Activated T-helper 17 cell treated with anti-CD3 and anti-CD28 coated beads, Interleukin-2, amount 50 U/mL, for 72 hours (primary cell): ENCODE measurements around the gene RASA2. TPM values are rescaled to one million over a fixed set of nuclear protein-coding genes. Genes with fewer than 3 reads are reported as not detected.

Experiments
- ATAC-seq: fragments of 150-1000 bp; cut with Tn5 transposase; replicated peaks from 2 replicates; pipeline ENCODE4 v1.10.0; 2021; ENCODE audit warnings: mild to moderate bottlenecking, moderate library complexity
- H3K27ac Mint-ChIP-seq: one replicate; pipeline ENCODE4 v1.8.0; 2022; ENCODE audit warnings: mixed read lengths
- H3K27me3 Mint-ChIP-seq: one replicate; pipeline ENCODE4 v1.8.0; 2022; ENCODE audit warnings: mixed read lengths
- H3K36me3 Mint-ChIP-seq: one replicate; pipeline ENCODE4 v1.8.0; 2022; ENCODE audit warnings: low read depth, mild to moderate bottlenecking, mixed read lengths
- H3K4me1 Mint-ChIP-seq: one replicate; pipeline ENCODE4 v1.8.0; 2022; ENCODE audit warnings: mixed read lengths
- H3K4me3 Mint-ChIP-seq: one replicate; pipeline ENCODE4 v1.8.0; 2022; ENCODE audit warnings: mild to moderate bottlenecking, mixed read lengths
- H3K9me3 Mint-ChIP-seq: one replicate; pipeline ENCODE4 v1.8.0; 2022; ENCODE audit warnings: mixed read lengths
- total RNA-seq, 2 donors: library from RNA; stranded (reverse); gene quantifications; one replicate each; pipeline ENCODE4 v1.2.3, GENCODE V29; 2022

The RASA2 gene, protein sequence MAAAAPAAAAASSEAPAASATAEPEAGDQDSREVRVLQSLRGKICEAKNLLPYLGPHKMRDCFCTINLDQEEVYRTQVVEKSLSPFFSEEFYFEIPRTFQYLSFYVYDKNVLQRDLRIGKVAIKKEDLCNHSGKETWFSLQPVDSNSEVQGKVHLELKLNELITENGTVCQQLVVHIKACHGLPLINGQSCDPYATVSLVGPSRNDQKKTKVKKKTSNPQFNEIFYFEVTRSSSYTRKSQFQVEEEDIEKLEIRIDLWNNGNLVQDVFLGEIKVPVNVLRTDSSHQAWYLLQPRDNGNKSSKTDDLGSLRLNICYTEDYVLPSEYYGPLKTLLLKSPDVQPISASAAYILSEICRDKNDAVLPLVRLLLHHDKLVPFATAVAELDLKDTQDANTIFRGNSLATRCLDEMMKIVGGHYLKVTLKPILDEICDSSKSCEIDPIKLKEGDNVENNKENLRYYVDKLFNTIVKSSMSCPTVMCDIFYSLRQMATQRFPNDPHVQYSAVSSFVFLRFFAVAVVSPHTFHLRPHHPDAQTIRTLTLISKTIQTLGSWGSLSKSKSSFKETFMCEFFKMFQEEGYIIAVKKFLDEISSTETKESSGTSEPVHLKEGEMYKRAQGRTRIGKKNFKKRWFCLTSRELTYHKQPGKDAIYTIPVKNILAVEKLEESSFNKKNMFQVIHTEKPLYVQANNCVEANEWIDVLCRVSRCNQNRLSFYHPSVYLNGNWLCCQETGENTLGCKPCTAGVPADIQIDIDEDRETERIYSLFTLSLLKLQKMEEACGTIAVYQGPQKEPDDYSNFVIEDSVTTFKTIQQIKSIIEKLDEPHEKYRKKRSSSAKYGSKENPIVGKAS
- 10 to 100 TPM; 36.6 to 41.1 TPM for total RNA-seq

DNA sequence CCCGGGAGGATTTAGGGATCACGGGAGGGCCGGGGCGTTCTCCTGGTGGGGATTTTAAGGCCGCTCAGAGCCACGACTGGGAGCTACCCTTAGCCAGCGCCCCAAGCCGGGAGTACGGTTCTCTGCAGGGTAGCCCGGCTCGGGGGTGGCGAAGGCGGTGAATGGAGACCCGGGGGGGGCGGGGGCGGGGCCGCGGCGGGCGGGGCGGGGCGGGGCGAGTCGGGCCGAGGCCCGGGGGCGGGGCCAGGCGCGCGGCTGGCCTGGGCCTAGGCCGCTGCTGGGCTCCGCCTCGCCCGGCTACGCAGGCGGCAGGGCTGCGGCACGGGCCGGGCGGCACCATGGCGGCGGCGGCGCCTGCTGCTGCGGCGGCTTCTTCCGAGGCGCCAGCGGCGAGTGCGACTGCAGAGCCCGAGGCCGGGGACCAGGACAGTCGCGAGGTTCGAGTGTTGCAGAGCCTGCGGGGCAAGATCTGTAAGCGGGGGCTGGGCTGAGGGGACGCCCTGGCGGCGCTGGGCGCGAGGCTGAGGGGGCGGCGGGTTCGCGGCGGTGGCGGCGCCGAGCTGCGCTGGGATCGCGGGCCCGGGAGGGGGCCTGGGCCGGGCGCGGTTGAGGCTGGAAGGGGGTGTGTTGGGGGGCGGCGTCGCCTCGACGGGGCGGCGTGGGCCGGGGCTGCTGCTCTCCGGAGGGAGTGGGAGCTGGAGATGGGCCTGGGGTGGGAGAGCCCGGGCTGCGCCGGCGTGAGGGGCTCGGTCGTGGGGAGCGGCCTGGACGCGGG lies at the start of gene RASA2:
Gene RASA2 (plus strand): TSS at position 282 of the 775 bp plus-strand sequence. CDS start 57 bp downstream, at position 339.
- peak within 1 kb of the TSS; percentile 96 for H3K27ac Mint-ChIP-seq

DNA sequence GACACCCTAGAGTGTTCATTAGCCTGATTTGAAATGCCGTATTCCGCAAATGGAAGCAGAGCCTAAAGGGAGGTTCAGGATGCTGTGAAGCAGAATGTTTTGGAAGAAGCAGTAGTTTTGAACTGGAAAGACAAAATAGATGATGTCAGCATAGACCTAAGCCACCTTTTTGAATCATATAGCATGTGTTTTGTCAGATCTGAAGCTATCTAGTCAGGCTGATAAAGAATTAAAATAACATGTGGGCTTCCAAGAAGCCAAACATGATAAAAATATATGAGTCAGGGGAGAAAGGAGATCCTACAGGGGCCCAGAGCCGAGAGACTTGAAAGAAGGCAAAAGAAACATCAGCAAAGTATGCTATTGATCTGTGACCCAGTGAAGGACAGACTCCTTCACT lies 47.2 kb upstream of the RASA2 start:
- peak; percentile 62 for ATAC-seq
- H3K27me3 Mint-ChIP-seq, result no peaks in the 10 kb centered on the region
- peak overlapping the region; percentile 92 for H3K27ac Mint-ChIP-seq
- H3K4me1 Mint-ChIP-seq, result peaks cover 28% of the 10 kb centered on the region
- H3K9me3 Mint-ChIP-seq, result no peaks in the 10 kb centered on the region
- peaks cover 68% of the 10 kb centered on the region for H3K36me3 Mint-ChIP-seq
- H3K4me3 Mint-ChIP-seq, result peak overlapping the region; percentile 61

More for the DNA sequence above, at the start of gene RASA2:
- Mint-ChIP-seq H3K9me3 (no peaks in the 10 kb centered on the region), H3K4me3 (peak within 1 kb of the TSS; percentile 90), H3K36me3 (peaks cover 46% of the 10 kb centered on the region), H3K27me3 (no peaks in the 10 kb centered on the region), H3K4me1 (peaks cover 47% of the 10 kb centered on the region)
- peak; percentile 72 for ATAC-seq

DNA sequence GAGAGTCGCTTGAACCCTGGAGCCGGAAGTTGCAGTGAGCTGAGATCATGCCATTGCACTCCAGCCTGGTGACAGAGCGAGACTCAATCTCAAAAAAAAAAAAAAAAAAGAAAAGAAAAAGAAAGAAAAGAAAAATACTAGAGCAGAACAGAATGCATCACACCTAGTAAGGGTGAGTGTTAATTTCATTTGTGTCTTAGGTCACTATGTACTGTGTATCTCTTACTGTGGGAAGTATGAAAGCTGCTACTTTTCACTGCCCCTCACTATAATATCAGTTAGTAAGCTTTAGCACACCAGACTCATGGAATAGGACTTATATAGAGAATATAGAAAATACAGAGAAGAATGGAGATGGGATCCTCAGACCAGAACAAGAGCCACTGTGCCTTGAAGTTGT lies 45.9 kb upstream of the RASA2 start:
- Mint-ChIP-seq H3K9me3 (no peaks in the 10 kb centered on the region), H3K4me1 (peaks cover 32% of the 10 kb centered on the region), H3K36me3 (peaks cover 81% of the 10 kb centered on the region), H3K27ac (peak overlapping the region; percentile 92), H3K4me3 (peak overlapping the region; percentile 61), H3K27me3 (no peaks in the 10 kb centered on the region)
- ATAC-seq, result peak; percentile 48

DNA sequence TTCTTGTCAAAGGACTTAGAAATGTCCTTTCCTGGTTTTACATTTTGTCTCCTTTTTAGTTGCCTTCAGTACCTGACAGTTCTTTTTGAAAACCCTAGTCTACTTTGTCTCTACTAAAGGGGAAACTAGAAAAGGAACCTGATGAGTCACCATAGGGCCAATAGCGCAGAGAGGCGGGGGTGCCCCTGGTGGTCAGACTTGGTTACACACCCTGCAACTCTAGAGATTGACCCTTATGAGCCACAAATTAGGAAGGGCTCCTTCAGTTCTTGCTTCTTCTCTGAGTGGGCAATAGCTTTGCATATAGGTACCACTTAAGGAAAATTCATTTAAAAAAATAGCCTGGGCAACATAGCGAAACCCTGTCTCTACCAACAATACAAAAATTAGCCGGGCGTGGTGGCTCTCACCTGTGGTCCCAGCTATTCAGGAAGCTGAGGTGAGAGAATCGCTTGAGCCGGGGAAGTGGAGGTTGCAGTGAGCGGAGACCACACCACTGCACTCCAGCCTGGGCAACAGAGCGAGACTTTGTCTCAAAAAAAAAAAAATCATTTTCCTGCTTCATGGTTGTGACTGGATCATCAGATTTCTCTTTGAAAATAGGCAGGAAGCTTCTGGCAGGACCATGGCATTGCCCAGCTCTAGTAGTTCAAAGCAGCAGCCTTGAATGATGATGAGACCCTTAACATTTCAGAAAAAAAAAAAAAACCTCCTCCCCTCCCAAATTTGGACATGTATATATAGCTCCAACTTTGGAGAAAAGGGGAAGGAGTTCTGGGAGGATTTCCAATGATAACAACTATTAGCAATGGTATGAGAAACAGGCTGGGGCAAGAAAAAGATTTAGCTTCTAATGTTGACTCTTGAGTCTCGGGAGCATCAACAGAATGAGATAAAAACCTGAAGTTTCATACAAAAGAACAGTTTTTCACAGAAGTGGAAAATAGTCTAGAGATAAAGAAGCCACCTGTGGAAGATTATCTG lies 45.2 kb upstream of the RASA2 start:
- no peaks in the 10 kb centered on the region for H3K27me3 Mint-ChIP-seq
- peak overlapping the region; percentile 61 for H3K4me3 Mint-ChIP-seq
- H3K27ac Mint-ChIP-seq, result peak overlapping the region; percentile 92
- peaks cover 32% of the 10 kb centered on the region for H3K4me1 Mint-ChIP-seq
- peaks cover 89% of the 10 kb centered on the region for H3K36me3 Mint-ChIP-seq
- ATAC-seq, result peak; percentile 95
- no peaks in the 10 kb centered on the region for H3K9me3 Mint-ChIP-seq

DNA sequence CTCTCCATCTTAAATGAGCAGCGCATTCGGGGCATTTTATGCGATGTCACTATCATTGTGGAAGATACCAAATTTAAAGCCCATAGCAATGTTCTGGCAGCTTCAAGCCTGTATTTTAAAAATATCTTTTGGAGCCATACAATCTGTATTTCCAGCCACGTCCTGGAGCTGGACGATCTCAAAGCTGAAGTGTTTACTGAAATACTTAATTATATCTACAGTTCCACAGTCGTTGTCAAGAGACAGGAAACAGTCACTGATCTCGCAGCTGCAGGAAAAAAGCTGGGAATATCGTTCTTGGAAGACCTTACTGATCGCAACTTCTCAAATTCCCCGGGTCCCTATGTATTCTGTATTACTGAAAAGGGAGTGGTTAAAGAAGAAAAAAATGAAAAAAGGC lies 44.4 kb upstream of the RASA2 start:
- Mint-ChIP-seq H3K4me3 (no peak overlapping the region), H3K9me3 (no peaks in the 10 kb centered on the region), H3K27me3 (no peaks in the 10 kb centered on the region), H3K4me1 (peaks cover 32% of the 10 kb centered on the region), H3K36me3 (peaks cover 89% of the 10 kb centered on the region), H3K27ac (no peak overlapping the region)
- ATAC-seq, result no peak

DNA sequence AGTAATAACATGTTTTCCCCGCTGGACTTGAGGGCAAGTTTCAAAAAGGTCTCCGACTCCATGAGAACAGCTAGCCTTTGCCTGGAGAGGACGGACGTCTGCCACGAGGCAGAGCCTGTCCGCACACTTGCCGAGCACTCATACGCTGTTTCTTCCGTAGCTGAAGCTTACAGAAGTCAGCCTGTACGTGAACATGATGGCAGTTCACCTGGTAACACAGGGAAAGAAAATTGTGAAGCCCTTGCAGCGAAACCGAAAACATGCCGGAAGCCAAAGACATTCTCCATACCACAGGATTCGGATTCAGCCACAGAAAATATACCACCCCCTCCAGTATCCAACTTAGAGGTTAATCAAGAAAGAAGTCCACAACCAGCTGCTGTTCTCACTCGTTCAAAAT lies 43.9 kb upstream of the RASA2 start:
- no peak for ATAC-seq
- Mint-ChIP-seq H3K36me3 (peaks cover 91% of the 10 kb centered on the region), H3K4me1 (peaks cover 32% of the 10 kb centered on the region), H3K27me3 (no peaks in the 10 kb centered on the region), H3K27ac (no peak overlapping the region), H3K4me3 (no peak overlapping the region), H3K9me3 (no peaks in the 10 kb centered on the region)

DNA sequence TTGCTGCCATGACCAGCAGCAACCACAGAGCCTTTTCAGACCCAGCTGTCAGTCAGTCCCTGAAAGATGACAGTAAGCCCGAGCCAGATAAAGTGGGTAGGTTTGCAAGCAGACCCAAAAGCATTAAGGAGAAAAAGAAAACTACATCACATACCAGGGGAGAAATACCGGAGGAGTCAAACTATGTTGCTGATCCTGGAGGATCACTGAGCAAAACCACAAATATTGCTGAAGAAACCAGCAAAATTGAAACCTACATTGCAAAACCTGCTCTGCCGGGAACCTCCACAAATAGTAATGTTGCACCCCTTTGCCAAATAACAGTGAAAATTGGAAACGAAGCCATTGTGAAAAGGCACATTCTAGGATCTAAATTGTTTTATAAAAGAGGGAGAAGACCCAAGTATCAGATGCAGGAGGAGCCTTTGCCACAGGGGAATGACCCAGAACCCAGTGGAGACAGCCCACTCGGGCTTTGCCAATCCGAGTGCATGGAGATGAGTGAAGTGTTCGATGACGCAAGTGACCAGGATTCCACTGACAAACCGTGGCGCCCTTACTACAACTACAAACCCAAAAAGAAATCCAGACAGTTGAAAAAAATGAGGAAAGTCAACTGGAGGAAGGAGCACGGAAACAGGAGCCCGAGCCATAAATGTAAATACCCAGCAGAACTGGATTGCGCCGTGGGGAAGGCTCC lies 42.1 kb upstream of the RASA2 start:
- H3K36me3 Mint-ChIP-seq, result peaks cover 75% of the 10 kb centered on the region
- no peak overlapping the region for H3K27ac Mint-ChIP-seq
- no peaks in the 10 kb centered on the region for H3K9me3 Mint-ChIP-seq
- ATAC-seq, result no peak
- no peak overlapping the region for H3K4me3 Mint-ChIP-seq
- H3K27me3 Mint-ChIP-seq, result no peaks in the 10 kb centered on the region
- H3K4me1 Mint-ChIP-seq, result peaks cover 27% of the 10 kb centered on the region

DNA sequence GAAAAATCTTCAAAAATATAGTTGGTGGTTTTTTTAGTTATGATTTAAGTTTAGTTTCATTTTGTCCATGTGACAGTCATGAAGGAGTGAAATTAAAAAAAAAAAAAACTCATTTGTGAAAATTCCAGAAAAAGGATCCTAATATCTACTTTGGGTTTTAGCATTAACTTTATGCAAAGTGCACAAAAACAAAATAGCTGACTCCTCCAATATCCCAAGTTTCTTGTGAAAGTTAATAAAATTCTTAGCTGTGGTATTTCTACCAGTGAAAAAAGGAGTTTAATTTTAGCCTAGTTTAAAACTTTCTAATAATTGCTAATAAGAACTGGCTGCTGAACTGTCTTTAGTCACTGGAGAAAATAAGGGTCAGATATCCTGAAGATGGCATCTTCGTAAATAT lies 40.8 kb upstream of the RASA2 start:
- Mint-ChIP-seq H3K4me3 (no peak overlapping the region), H3K36me3 (peaks cover 64% of the 10 kb centered on the region), H3K27me3 (no peaks in the 10 kb centered on the region), H3K27ac (no peak overlapping the region), H3K4me1 (peaks cover 20% of the 10 kb centered on the region), H3K9me3 (no peaks in the 10 kb centered on the region)
- ATAC-seq, result no peak

DNA sequence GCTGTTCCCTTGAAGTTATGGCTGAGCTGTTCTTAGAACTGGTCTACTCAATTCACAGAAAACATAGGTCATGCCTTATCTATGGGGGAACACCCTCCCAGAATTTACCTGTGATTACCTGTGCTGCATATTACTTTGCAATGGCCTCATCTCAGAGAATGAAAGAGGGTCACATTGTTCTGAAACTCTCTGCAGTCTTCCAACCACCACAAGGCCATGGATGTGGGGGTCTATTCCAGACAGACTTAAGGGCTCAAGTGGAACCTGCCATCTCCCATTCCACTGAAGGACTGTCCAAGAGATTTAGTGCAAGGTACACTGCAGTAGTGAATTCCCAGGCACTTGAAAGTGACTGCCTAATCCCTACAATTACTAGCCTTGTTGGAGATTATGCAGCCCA lies 40.1 kb upstream of the RASA2 start:
- H3K27ac Mint-ChIP-seq, result no peak overlapping the region
- H3K36me3 Mint-ChIP-seq, result peaks cover 57% of the 10 kb centered on the region
- peaks cover 15% of the 10 kb centered on the region for H3K4me1 Mint-ChIP-seq
- no peaks in the 10 kb centered on the region for H3K27me3 Mint-ChIP-seq
- ATAC-seq, result no peak
- no peaks in the 10 kb centered on the region for H3K9me3 Mint-ChIP-seq
- no peak overlapping the region for H3K4me3 Mint-ChIP-seq

DNA sequence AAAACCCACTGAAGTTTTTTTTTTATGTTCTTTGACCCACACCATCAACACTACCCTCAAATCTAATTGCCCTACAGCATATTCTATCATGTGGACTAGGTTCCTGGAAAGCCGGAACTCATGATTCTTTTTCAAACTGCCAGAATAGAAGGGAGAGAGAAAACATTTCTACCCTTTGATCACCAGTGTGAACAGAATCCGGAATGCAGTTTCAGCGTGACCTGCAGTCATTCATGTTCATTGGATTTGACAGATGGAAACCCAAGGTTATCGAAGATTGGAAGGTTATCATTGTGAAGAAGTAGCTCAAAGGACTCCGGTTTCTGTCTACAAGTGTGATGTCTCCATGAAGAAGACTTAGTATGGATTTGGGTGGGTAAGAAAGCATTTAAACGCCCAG lies 39.4 kb upstream of the RASA2 start:
- Mint-ChIP-seq H3K4me3 (no peak overlapping the region), H3K27ac (peak overlapping the region; percentile 43)

DNA sequence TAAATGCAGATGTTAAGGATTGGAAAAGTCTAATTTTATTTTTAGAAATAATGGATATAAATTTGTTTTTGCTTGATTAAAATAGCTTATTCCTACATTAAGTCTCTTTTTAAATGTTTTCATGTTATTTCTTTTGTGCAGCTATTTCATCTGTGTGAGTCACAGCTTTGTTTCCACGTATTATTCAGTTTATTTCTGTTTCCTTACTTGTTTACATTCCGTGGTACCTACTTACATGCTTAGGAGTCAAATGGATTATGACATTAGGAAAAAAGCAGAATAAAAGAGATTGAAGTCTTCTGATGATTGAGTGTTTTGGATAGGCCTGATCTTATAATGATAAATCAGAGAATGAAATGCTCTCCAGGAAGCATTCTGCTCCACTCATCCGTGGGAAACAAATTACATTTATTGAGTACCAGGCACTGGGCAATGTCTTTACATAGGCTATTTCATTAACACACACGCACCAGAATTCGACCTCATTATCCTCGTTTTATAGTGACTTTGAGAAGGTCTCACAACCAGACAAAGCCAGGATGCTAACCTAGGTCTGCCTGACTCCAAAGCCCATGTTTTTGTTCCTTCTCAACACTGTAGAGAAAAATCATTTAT lies 38.1 kb upstream of the RASA2 start:
- ATAC-seq, result no peak
- Mint-ChIP-seq H3K9me3 (no peaks in the 10 kb centered on the region), H3K27me3 (no peaks in the 10 kb centered on the region), H3K4me1 (peaks cover 15% of the 10 kb centered on the region), H3K36me3 (peaks cover 37% of the 10 kb centered on the region), H3K4me3 (no peak overlapping the region), H3K27ac (no peak overlapping the region)

More for the DNA sequence above, 39.4 kb upstream of the RASA2 start:
- Mint-ChIP-seq H3K4me1 (peaks cover 15% of the 10 kb centered on the region), H3K9me3 (no peaks in the 10 kb centered on the region), H3K36me3 (peaks cover 50% of the 10 kb centered on the region), H3K27me3 (no peaks in the 10 kb centered on the region)
- no peak for ATAC-seq

DNA sequence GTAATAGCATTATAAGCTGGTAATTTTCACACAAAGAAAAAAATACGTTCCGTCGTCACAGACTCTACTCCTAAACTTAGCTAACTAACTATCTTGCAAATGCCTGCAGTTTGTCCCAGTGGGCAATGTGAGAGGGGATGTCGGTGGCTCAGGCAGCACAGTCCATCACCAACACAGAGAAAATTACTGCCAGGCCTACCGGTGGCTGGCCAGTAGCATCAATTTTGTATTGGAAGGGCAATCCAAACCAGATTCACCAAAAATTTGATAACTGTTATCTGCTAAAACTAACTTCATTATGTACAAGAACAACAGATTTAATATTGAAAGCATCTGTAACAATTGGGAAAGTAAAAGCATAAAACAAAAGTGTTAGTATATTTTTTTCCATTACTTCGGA lies 37.4 kb upstream of the RASA2 start:
- H3K4me3 Mint-ChIP-seq, result no peak overlapping the region
- no peak for ATAC-seq
- no peaks in the 10 kb centered on the region for H3K27me3 Mint-ChIP-seq
- H3K9me3 Mint-ChIP-seq, result no peaks in the 10 kb centered on the region
- peaks cover 30% of the 10 kb centered on the region for H3K36me3 Mint-ChIP-seq
- peaks cover 14% of the 10 kb centered on the region for H3K4me1 Mint-ChIP-seq
- H3K27ac Mint-ChIP-seq, result peak overlapping the region; percentile 47
